Measurements from ENCODE around the gene NUP54. TPM values are rescaled to one million over a fixed set of nuclear protein-coding genes. Genes with fewer than 3 reads are reported as not detected.

The NUP54 gene
- total and polyA plus RNA-seq, 2 experiments from 2014 or later = 37.6 to 47.3 TPM

DNA sequence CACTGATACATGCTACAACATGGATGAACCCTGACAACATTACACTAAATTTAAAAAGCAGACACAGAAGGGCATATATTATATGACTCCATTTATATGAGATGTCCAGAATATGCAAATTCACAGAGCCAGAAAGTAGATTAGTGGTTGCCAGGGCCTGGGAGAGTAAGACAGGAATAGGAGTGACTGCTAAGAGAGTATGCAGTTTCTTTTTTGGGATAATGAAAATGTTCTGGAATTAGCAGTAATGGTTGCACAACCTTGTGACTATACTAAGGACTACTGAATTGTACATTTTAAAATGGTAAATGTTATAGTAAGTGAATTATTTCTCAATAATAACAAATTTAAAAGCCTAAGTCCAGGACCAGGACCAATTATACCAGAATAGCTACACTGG, 29.5 kb upstream of the NUP54 start:
- H4K20me1 ChIP-seq (ENCODE audit: insufficient read depth) = no peaks in the 10 kb centered on the region
- no peak overlapping the region for H3K4me3 ChIP-seq
- in situ Hi-C loops (cut with MboI) = no loop called here
- H3K4me2 ChIP-seq (ENCODE audit: unreplicated experiment) = no peak overlapping the region
- H3K4me1 ChIP-seq (ENCODE audit: insufficient read depth) = peaks cover 14% of the 10 kb centered on the region; the same call in 1 of the 2 replicates
- peaks cover 58% of the 10 kb centered on the region for H3K79me2 ChIP-seq (ENCODE audit: insufficient read depth)
- H3K27ac ChIP-seq = no peak overlapping the region
- H3K9me2 ChIP-seq (ENCODE audit: insufficient read depth) = no peaks in the 10 kb centered on the region
- no peak overlapping the region for H2AFZ ChIP-seq
- H3F3A ChIP-seq (ENCODE audit: insufficient read depth) = no peaks in the 10 kb centered on the region; the same call in 1 of the 2 replicates
- peak; percentile 11 for DNase-seq
- TF ChIP-seq EZH2phosphoT487 (IDR thresholded peaks at IDR 0.05; ENCODE audit: insufficient read depth, low read depth) = no peak
- no peak for TF ChIP-seq EZH2 (IDR thresholded peaks at IDR 0.05; ENCODE audit: insufficient read depth, poor library complexity, severe bottlenecking)
- H3K36me3 ChIP-seq (ENCODE audit: low read depth) = peaks cover 24% of the 10 kb centered on the region; the same call in 1 of the 2 replicates
- H3K9ac ChIP-seq = peak overlapping the region; percentile 13; the same call in 1 of the 2 replicates
- H3K9me3 ChIP-seq (ENCODE audit: low read depth) = no peaks in the 10 kb centered on the region
- no peaks in the 10 kb centered on the region for H3K27me3 ChIP-seq (replicated peaks; ENCODE audit: insufficient read depth)

DNA sequence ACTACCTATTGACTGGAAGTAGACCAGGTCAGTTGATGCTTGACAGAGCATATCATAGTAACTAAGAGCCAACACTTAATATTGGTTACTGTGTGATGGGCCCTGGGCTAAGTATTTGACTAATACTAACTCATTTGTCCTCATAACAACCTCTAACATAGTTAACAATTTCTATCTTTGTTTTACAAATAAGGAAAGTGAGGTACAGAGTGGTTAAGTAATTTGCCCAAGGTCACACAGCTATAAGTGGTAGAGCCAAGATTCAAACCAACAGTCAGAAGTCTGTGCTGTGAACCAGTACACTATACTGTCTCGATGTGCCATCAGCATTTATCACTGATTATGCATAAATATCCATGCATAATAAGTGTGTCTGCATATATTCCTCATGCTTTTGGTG, 27.1 kb upstream of the NUP54 start:
- WGBS, 2 experiments (ENCODE audit: low coverage in 1 of 2, low lambda C conversion rate in 2 of 2, missing lambda C conversion rate in 2 of 2) = 93 to 97% methylated on average over 1 of the region's 1 CpG

DNA sequence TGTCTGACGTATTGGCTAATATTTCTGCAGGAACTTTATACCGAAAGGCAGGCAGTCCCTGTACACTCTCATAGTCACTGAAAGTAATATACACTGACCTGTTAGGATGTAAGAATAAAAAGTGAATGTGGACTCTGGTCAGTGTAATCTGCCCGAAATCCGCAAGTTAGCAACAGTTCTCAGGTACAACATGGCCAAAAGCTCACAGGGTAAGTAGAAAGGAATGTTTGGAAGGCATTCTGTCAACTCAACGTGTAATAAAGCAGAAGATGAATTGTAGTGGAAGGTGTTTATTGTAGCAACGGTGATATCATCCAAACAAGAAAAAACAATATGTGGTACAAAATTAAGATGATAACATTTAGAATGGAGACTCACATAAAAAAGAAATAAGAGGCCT, 26.0 kb upstream of the NUP54 start:
- Histone ChIP-seq H3K9ac (no peak overlapping the region), H3K4me1 (ENCODE audit: insufficient read depth) (peaks cover 14% of the 10 kb centered on the region; the same call in 1 of the 2 replicates), H3K79me2 (ENCODE audit: insufficient read depth) (peaks cover 32% of the 10 kb centered on the region), H4K20me1 (ENCODE audit: insufficient read depth) (no peaks in the 10 kb centered on the region), H3K9me3 (ENCODE audit: low read depth) (no peaks in the 10 kb centered on the region), H3K27ac (no peak overlapping the region), H3K36me3 (ENCODE audit: low read depth) (peaks cover 43% of the 10 kb centered on the region; the same call in 1 of the 2 replicates), H3K4me3 (no peak overlapping the region), H3K9me2 (ENCODE audit: insufficient read depth) (no peaks in the 10 kb centered on the region), H3F3A (ENCODE audit: insufficient read depth) (no peaks in the 10 kb centered on the region; the same call in 1 of the 2 replicates), H3K4me2 (ENCODE audit: unreplicated experiment) (no peak overlapping the region), H2AFZ (no peak overlapping the region), H3K27me3 (replicated peaks; ENCODE audit: insufficient read depth) (no peaks in the 10 kb centered on the region)
- no peak for DNase-seq
- in situ Hi-C loops (cut with MboI) = no loop called here
- 93% methylated on average over 6 of the region's 6 CpGs for WGBS, 2 experiments (ENCODE audit: low coverage in 1 of 2, low lambda C conversion rate in 2 of 2, missing lambda C conversion rate in 2 of 2)
- no peak for TF ChIP-seq EZH2phosphoT487 (IDR thresholded peaks at IDR 0.05; ENCODE audit: insufficient read depth, low read depth)
- no peak for TF ChIP-seq EZH2 (IDR thresholded peaks at IDR 0.05; ENCODE audit: insufficient read depth, poor library complexity, severe bottlenecking)

More for the DNA sequence above, 27.1 kb upstream of the NUP54 start:
- Histone ChIP-seq H2AFZ (no peak overlapping the region), H3K4me2 (ENCODE audit: unreplicated experiment) (no peak overlapping the region), H3K4me1 (ENCODE audit: insufficient read depth) (peaks cover 14% of the 10 kb centered on the region; the same call in 1 of the 2 replicates), H3K79me2 (ENCODE audit: insufficient read depth) (peaks cover 36% of the 10 kb centered on the region), H3K27me3 (replicated peaks; ENCODE audit: insufficient read depth) (no peaks in the 10 kb centered on the region), H4K20me1 (ENCODE audit: insufficient read depth) (no peaks in the 10 kb centered on the region), H3K9me2 (ENCODE audit: insufficient read depth) (no peaks in the 10 kb centered on the region), H3K27ac (no peak overlapping the region), H3F3A (ENCODE audit: insufficient read depth) (no peaks in the 10 kb centered on the region; the same call in 1 of the 2 replicates), H3K36me3 (ENCODE audit: low read depth) (peaks cover 37% of the 10 kb centered on the region; the same call in 1 of the 2 replicates), H3K4me3 (no peak overlapping the region), H3K9me3 (ENCODE audit: low read depth) (no peaks in the 10 kb centered on the region), H3K9ac (no peak overlapping the region)
- in situ Hi-C loops (cut with MboI) = no loop called here
- no peak for TF ChIP-seq EZH2phosphoT487 (IDR thresholded peaks at IDR 0.05; ENCODE audit: insufficient read depth, low read depth)
- TF ChIP-seq EZH2 (IDR thresholded peaks at IDR 0.05; ENCODE audit: insufficient read depth, poor library complexity, severe bottlenecking) = no peak
- no peak for DNase-seq

DNA sequence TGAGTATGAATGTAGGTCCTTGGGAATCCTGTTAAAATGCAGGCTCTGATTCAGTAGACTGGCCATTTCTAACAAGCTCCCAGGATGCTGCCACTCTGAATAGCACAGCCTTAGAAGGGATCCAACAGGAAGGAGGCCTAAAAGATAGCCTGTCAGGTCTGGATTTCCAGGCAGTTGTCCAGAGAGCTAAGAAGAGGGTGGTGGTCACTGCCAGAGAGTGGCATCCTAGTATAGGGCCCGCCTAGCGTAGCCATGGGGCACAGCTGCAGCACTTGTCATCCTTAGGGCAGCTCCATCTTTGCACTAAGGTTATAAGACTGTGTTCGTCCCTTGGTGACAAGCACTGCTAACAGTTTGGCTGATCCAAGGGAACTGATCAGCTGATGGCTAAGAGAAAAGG, 20.5 kb upstream of the NUP54 start:
- Histone ChIP-seq H3K9me2 (ENCODE audit: insufficient read depth) (no peaks in the 10 kb centered on the region), H3K27me3 (replicated peaks; ENCODE audit: insufficient read depth) (no peaks in the 10 kb centered on the region), H3K4me2 (ENCODE audit: unreplicated experiment) (no peak overlapping the region), H3K27ac (no peak overlapping the region), H3K9me3 (ENCODE audit: low read depth) (no peaks in the 10 kb centered on the region), H2AFZ (no peak overlapping the region), H3K9ac (no peak overlapping the region), H3K36me3 (ENCODE audit: low read depth) (peaks cover 57% of the 10 kb centered on the region), H3K79me2 (ENCODE audit: insufficient read depth) (no peaks in the 10 kb centered on the region), H3K4me3 (no peak overlapping the region), H3F3A (ENCODE audit: insufficient read depth) (no peaks in the 10 kb centered on the region), H3K4me1 (ENCODE audit: insufficient read depth) (no peaks in the 10 kb centered on the region), H4K20me1 (ENCODE audit: insufficient read depth) (no peaks in the 10 kb centered on the region)
- WGBS, 2 experiments (ENCODE audit: low coverage in 1 of 2, low lambda C conversion rate in 2 of 2, missing lambda C conversion rate in 2 of 2) = 96 to 100% methylated on average over 3 of the region's 3 CpGs
- DNase-seq = no peak
- no peak for TF ChIP-seq EZH2phosphoT487 (IDR thresholded peaks at IDR 0.05; ENCODE audit: insufficient read depth, low read depth)
- no peak for TF ChIP-seq EZH2 (IDR thresholded peaks at IDR 0.05; ENCODE audit: insufficient read depth, poor library complexity, severe bottlenecking)
- in situ Hi-C loops (cut with MboI) = no loop called here

DNA sequence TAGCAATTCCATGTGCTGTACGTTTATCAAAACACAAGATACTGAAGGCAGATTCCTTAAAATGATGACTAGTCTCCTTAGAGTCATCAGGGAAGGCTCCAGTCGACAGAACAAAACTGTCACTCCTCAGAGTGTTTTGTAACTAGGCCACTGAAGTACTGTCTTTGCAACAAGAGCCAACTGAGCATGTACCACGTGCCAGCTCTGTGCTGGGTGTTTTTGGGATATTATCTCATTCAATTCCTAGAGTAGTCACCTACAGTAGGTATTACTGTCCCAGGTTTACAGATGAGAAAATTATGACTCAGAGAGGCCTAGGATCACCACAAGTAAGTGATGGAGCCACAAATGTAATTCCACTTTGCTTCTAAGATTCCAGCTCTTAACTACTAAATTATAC, 18.3 kb upstream of the NUP54 start:
- Histone ChIP-seq H4K20me1 (ENCODE audit: insufficient read depth) (no peaks in the 10 kb centered on the region), H3K79me2 (ENCODE audit: insufficient read depth) (no peaks in the 10 kb centered on the region), H3K4me2 (ENCODE audit: unreplicated experiment) (no peak overlapping the region), H3K27ac (no peak overlapping the region), H3K36me3 (ENCODE audit: low read depth) (peaks cover 67% of the 10 kb centered on the region), H3K9me3 (ENCODE audit: low read depth) (no peaks in the 10 kb centered on the region), H3K27me3 (replicated peaks; ENCODE audit: insufficient read depth) (no peaks in the 10 kb centered on the region), H3K4me1 (ENCODE audit: insufficient read depth) (no peaks in the 10 kb centered on the region), H3K9ac (no peak overlapping the region), H3K4me3 (no peak overlapping the region), H3K9me2 (ENCODE audit: insufficient read depth) (no peaks in the 10 kb centered on the region), H3F3A (ENCODE audit: insufficient read depth) (no peaks in the 10 kb centered on the region), H2AFZ (no peak overlapping the region)
- in situ Hi-C loops (cut with MboI) = no loop called here
- DNase-seq = no peak
- TF ChIP-seq EZH2phosphoT487 (IDR thresholded peaks at IDR 0.05; ENCODE audit: insufficient read depth, low read depth) (no peak), EZH2 (IDR thresholded peaks at IDR 0.05; ENCODE audit: insufficient read depth, poor library complexity, severe bottlenecking) (no peak)
- 79 to 86% methylated on average over 3 of the region's 3 CpGs for WGBS, 2 experiments (ENCODE audit: low coverage in 1 of 2, low lambda C conversion rate in 2 of 2, missing lambda C conversion rate in 2 of 2)

Data from GM23248 (cell line).